ENCODE measurements around the gene ATXN10. TPM values are rescaled to one million over a fixed set of nuclear protein-coding genes. Genes with fewer than 3 reads are reported as not detected.

Gene ATXN10
- total and polyA plus RNA-seq, 2 donors (not counting 1 experiment from before 2014, with no cell fraction given) = 52.3 to 95.5 TPM

- Histone ChIP-seq H3K36me3 (replicated peaks in 1 of 2; ENCODE audit: control extremely low read depth in 1 of 2, control insufficient read depth in 1 of 2, extremely low read depth in 1 of 2, insufficient read depth in 2 of 2, low read length in 1 of 2) (peaks cover 4 to 34% of the 10 kb centered on the region in 2 experiments), H3K79me2 (ENCODE audit: control insufficient read depth, insufficient read depth, low read length) (no peaks in the 10 kb centered on the region), H3K4me3 (ENCODE audit: control extremely low read depth in 1 of 5, extremely low read depth in 1 of 5, insufficient read depth in 1 of 5, low read depth in 2 of 5, low read length in 4 of 5) (no peak overlapping the region), H3K27me3 (replicated peaks in 1 of 4; ENCODE audit: control extremely low read depth in 1 of 4, control insufficient read depth in 3 of 4, insufficient read depth in 4 of 4, low read length in 3 of 4) (no peaks in the 10 kb centered on the region), H4K20me1 (ENCODE audit: control insufficient read depth, insufficient read depth, low read length, poor library complexity, severe bottlenecking) (no peaks in the 10 kb centered on the region), H3K4me2 (replicated peaks; ENCODE audit: low read depth, low read length, poor library complexity, severe bottlenecking) (no peak overlapping the region), H3K9ac (ENCODE audit: low read length) (no peak overlapping the region), H3K9me3 (ENCODE audit: control extremely low read depth in 1 of 3, control insufficient read depth in 2 of 3, insufficient read depth in 1 of 3, low read length in 2 of 3) (no peaks in the 10 kb centered on the region), H2AFZ (ENCODE audit: insufficient read depth, low read depth, low read length, poor library complexity, severe bottlenecking) (no peak overlapping the region), H3K4me1 (ENCODE audit: control insufficient read depth in 2 of 2, insufficient read depth in 2 of 2, low read length in 2 of 2) (no peaks in the 10 kb centered on the region), H3K27ac (ENCODE audit: low read length in 2 of 2) (no peak overlapping the region)
- no peaks in the 10 kb centered on the region for H3K27me3 Mint-ChIP-seq
- no CpG with 5 or more reads among the region's 1 CpG for WGBS (ENCODE audit: insufficient coverage)
- DNase-seq = no peak
- H3K27ac Mint-ChIP-seq = no peak overlapping the region
- no peak for ATAC-seq (ENCODE audit: low read depth)
- intact Hi-C loops (cut with micrococcal nuclease) = no loop called here
- no peak overlapping the region for H3K4me3 Mint-ChIP-seq
- ChIA-PET POLR2A (no interaction called here), CTCF (interaction anchor here (1.0 kb wide), 1 partner anchor 147 kb away, joined by 3 read pairs; no protein-coding TSS in a partner anchor)
- H3K9me3 Mint-ChIP-seq (ENCODE audit: insufficient read depth) = no peaks in the 10 kb centered on the region
- TF ChIP-seq CTCF (IDR thresholded peaks at IDR 0.05) = no peak
- TF ChIP-seq EZH2 (IDR thresholded peaks at IDR 0.05; ENCODE audit: borderline replicate concordance, insufficient read depth, low read depth, low read length, poor library complexity, severe bottlenecking) = no peak
- peaks cover 2% of the 10 kb centered on the region for H3K4me1 Mint-ChIP-seq
Measured at GRCh38 chr22:45717789-45718188, 46.2 kb downstream of the ATXN10 start.

- ChIA-PET POLR2A (no interaction called here), CTCF (interaction anchor here (1.0 kb wide), 1 partner anchor 146 kb away, joined by 3 read pairs; no protein-coding TSS in a partner anchor)
- Histone ChIP-seq H3K4me2 (replicated peaks; ENCODE audit: low read depth, low read length, poor library complexity, severe bottlenecking) (no peak overlapping the region), H2AFZ (ENCODE audit: insufficient read depth, low read depth, low read length, poor library complexity, severe bottlenecking) (no peak overlapping the region), H3K9me3 (ENCODE audit: control extremely low read depth in 1 of 3, control insufficient read depth in 2 of 3, insufficient read depth in 1 of 3, low read length in 2 of 3) (no peaks in the 10 kb centered on the region), H3K4me1 (ENCODE audit: control insufficient read depth in 2 of 2, insufficient read depth in 2 of 2, low read length in 2 of 2) (no peaks in the 10 kb centered on the region), H4K20me1 (ENCODE audit: control insufficient read depth, insufficient read depth, low read length, poor library complexity, severe bottlenecking) (no peaks in the 10 kb centered on the region), H3K36me3 (replicated peaks in 1 of 2; ENCODE audit: control extremely low read depth in 1 of 2, control insufficient read depth in 1 of 2, extremely low read depth in 1 of 2, insufficient read depth in 2 of 2, low read length in 1 of 2) (peaks cover 4 to 29% of the 10 kb centered on the region in 2 experiments), H3K9ac (ENCODE audit: low read length) (no peak overlapping the region), H3K27ac (ENCODE audit: low read length in 2 of 2) (no peak overlapping the region), H3K79me2 (ENCODE audit: control insufficient read depth, insufficient read depth, low read length) (peaks cover 4% of the 10 kb centered on the region), H3K27me3 (replicated peaks in 1 of 4; ENCODE audit: control extremely low read depth in 1 of 4, control insufficient read depth in 3 of 4, insufficient read depth in 4 of 4, low read length in 3 of 4) (no peaks in the 10 kb centered on the region), H3K4me3 (ENCODE audit: control extremely low read depth in 1 of 5, extremely low read depth in 1 of 5, insufficient read depth in 1 of 5, low read depth in 2 of 5, low read length in 4 of 5) (no peak overlapping the region)
- no peak overlapping the region for H3K4me3 Mint-ChIP-seq
- H3K9me3 Mint-ChIP-seq (ENCODE audit: insufficient read depth) = no peaks in the 10 kb centered on the region
- no peak for DNase-seq
- ATAC-seq (ENCODE audit: low read depth) = no peak
- H3K27me3 Mint-ChIP-seq = no peaks in the 10 kb centered on the region
- H3K27ac Mint-ChIP-seq = no peak overlapping the region
- 92% methylated on average over 2 of the region's 4 CpGs for WGBS (ENCODE audit: insufficient coverage)
- TF ChIP-seq EZH2 (IDR thresholded peaks at IDR 0.05; ENCODE audit: borderline replicate concordance, insufficient read depth, low read depth, low read length, poor library complexity, severe bottlenecking) (no peak), CTCF (IDR thresholded peaks at IDR 0.05) (no peak)
- peaks cover 2% of the 10 kb centered on the region for H3K4me1 Mint-ChIP-seq
- intact Hi-C loops (cut with micrococcal nuclease) = no loop called here
Measured at GRCh38 chr22:45718391-45718790, 46.8 kb downstream of the ATXN10 start.
